DND-41 (cell line): ENCODE results near the gene CACNA1F.

ENCODE experiments used
- ATAC-seq: fragments of 200-7000 bp; cut with Tn5 transposase; 3 replicates; pipeline ENCODE4 v1.9.1; 2021; ENCODE audit warnings: low read depth; ENCODE audit not compliant: insufficient read depth
- DNase-seq: peaks from one replicate; pipeline ENCODE4 v3.0.0-alpha.2; 2020
- H2AFZ ChIP-seq: 2 replicates; pipeline ENCODE4 v1.6.0; 2012; ENCODE audit warnings: low read depth, low read length
- H3K27ac ChIP-seq: 2 replicates; pipeline ENCODE4 v1.5.1; 2012; ENCODE audit warnings: low read length, inconsistent platforms
- H3K27me3 ChIP-seq: fragments of 200-600 bp; sonication (generic); 2 replicates; pipeline ENCODE4 v1.6.0; 2012; ENCODE audit warnings: low read length, mild to moderate bottlenecking, inconsistent platforms; ENCODE audit not compliant: insufficient read depth, poor library complexity
- H3K36me3 ChIP-seq: 2 replicates; pipeline ENCODE4 v1.5.1; 2012; ENCODE audit warnings: low read length, inconsistent platforms; ENCODE audit not compliant: insufficient read depth
- H3K4me1 ChIP-seq: 2 replicates; pipeline ENCODE4 v1.5.1; 2012; ENCODE audit warnings: mild to moderate bottlenecking, low read length; ENCODE audit not compliant: insufficient read depth
- H3K4me2 ChIP-seq: 2 replicates; pipeline ENCODE4 v1.6.0; 2012; ENCODE audit warnings: mild to moderate bottlenecking, moderate library complexity, low read length, inconsistent platforms; ENCODE audit not compliant: insufficient read depth
- H3K4me3 ChIP-seq, 2 experiments: fragments of 200-600 bp in 1 of 2; shearing (Covaris generic) in 1 of 2; 2 replicates each; pipeline ENCODE4 v1.5.1; 2012 to 2016; ENCODE audit warnings: inconsistent platforms in 2 of 2, low read length in 2 of 2, mild to moderate bottlenecking in 2 of 2, low read depth in 1 of 2, moderate library complexity in 1 of 2
- H3K79me2 ChIP-seq: 2 replicates; pipeline ENCODE4 v1.6.0; 2012; ENCODE audit warnings: low read length, inconsistent platforms; ENCODE audit not compliant: insufficient read depth
- H3K9ac ChIP-seq: 2 replicates; pipeline ENCODE4 v1.6.0; 2012; ENCODE audit warnings: low read depth, mild to moderate bottlenecking, inconsistent platforms, low read length, moderate library complexity
- H3K9me3 ChIP-seq: 2 replicates; pipeline ENCODE4 v1.5.1; 2012; ENCODE audit warnings: low read length, moderate library complexity, mild to moderate bottlenecking, inconsistent platforms; ENCODE audit not compliant: insufficient read depth, severe bottlenecking
- H4K20me1 ChIP-seq: 2 replicates; pipeline ENCODE4 v1.6.0; 2012; ENCODE audit warnings: low read length; ENCODE audit not compliant: insufficient read depth
- EZH2 ChIP-seq: IDR thresholded peaks from 3 replicates; pipeline ENCODE4 v1.6.1; 2012; ENCODE audit warnings: borderline replicate concordance, low read depth, mild to moderate bottlenecking, moderate library complexity, low read length, inconsistent platforms; ENCODE audit not compliant: severe bottlenecking
- TF ChIP-seq, protein P1 (sequence below): IDR thresholded peaks from 2 replicates; pipeline ENCODE4 v1.5.1; 2012; ENCODE audit warnings: borderline replicate concordance, low read length, moderate library complexity, mild to moderate bottlenecking; ENCODE audit not compliant: poor library complexity, severe bottlenecking; ENCODE audit errors: extremely low read depth

Gene CACNA1F

DNA sequence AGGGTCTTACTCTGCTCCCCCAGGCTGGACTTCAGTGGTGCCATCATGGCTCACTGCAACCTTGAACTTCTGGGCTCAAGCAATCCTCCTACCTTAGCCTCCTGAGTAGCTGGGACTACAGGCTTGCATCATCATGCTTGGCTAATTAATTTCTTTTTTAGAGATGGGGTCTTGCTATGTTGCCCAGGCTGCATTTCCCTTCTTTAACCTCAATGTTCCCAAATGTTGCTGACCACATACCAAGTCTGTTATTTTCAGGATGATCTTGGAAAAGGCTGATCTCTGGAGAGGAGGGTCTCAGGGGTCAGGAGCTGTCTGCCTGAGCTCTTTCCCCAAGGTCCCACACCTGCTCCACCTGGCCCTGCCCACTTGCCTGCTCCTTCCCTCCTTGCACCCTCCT, 13.0 kb downstream of the CACNA1F start:
- Histone ChIP-seq H3K79me2 (no peaks in the 10 kb centered on the region), H3K9ac (no peak overlapping the region), H2AFZ (no peak overlapping the region), H4K20me1 (no peaks in the 10 kb centered on the region), H3K4me1 (no peaks in the 10 kb centered on the region), H3K4me3 (no peak overlapping the region), H3K27me3 (no peaks in the 10 kb centered on the region), H3K4me2 (no peak overlapping the region), H3K36me3 (no peaks in the 10 kb centered on the region), H3K9me3 (no peaks in the 10 kb centered on the region), H3K27ac (no peak overlapping the region)
- TF ChIP-seq EZH2: no peak
- TF ChIP-seq, protein P1, sequence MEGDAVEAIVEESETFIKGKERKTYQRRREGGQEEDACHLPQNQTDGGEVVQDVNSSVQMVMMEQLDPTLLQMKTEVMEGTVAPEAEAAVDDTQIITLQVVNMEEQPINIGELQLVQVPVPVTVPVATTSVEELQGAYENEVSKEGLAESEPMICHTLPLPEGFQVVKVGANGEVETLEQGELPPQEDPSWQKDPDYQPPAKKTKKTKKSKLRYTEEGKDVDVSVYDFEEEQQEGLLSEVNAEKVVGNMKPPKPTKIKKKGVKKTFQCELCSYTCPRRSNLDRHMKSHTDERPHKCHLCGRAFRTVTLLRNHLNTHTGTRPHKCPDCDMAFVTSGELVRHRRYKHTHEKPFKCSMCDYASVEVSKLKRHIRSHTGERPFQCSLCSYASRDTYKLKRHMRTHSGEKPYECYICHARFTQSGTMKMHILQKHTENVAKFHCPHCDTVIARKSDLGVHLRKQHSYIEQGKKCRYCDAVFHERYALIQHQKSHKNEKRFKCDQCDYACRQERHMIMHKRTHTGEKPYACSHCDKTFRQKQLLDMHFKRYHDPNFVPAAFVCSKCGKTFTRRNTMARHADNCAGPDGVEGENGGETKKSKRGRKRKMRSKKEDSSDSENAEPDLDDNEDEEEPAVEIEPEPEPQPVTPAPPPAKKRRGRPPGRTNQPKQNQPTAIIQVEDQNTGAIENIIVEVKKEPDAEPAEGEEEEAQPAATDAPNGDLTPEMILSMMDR: no peak
- no peak for ATAC-seq
- no peak for DNase-seq

DNA sequence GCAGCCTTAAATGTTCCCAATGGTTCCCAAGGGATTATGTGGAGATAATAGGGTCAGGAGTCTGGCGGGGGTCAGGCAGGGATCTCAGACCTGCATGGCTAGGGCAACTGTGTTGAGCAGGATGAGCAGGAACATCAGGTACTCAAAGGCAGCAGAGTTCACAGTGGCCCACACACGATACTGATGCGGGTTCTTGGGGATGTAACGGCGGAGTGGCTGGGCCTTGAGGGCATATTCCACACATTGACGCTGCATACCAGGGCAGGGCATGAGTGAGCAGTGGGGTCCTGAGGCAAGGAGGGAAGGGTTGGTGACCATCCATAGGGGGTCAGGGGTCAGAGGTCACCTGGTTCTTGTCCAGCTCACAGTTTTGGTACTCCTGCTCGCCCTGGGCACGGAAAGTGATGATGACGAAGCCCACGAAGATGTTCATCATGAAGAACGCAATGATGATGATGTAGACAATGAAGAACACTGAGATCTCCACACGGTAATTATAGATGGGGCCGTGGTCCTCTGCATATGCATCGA, 18.1 kb downstream of the CACNA1F start:
- H3K9me3 ChIP-seq: no peaks in the 10 kb centered on the region
- no peak overlapping the region for H3K9ac ChIP-seq
- H3K36me3 ChIP-seq: no peaks in the 10 kb centered on the region
- H3K4me2 ChIP-seq: no peak overlapping the region
- no peaks in the 10 kb centered on the region for H4K20me1 ChIP-seq
- H3K4me1 ChIP-seq: no peaks in the 10 kb centered on the region
- no peak for DNase-seq
- TF ChIP-seq EZH2: no peak
- TF ChIP-seq, protein P1: no peak
- no peaks in the 10 kb centered on the region for H3K27me3 ChIP-seq
- H2AFZ ChIP-seq: no peak overlapping the region
- ATAC-seq: no peak
- no peak overlapping the region for H3K4me3 ChIP-seq
- H3K27ac ChIP-seq: no peak overlapping the region
- H3K79me2 ChIP-seq: no peaks in the 10 kb centered on the region

DNA sequence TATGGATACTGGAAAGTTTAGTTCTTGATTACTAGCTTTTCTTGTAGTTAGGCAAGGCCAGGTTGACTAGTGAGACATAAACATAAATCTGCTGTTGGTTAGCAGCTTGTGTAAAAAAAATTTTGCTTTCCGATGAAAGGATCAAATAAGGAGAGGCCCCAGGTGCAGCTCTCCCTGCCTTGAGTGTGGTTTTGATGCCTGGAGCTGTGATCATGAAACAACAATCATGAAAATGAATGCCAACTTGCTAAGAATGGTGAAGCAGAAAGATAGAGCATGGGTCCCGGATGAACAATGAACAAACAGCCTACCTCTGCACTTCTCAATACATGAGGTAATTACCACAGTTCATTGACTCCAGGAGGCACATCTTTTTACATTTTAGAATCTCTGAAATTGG, 18.7 kb downstream of the CACNA1F start:
- no peak for DNase-seq
- H3K36me3 ChIP-seq: no peaks in the 10 kb centered on the region
- no peaks in the 10 kb centered on the region for H4K20me1 ChIP-seq
- no peak overlapping the region for H3K27ac ChIP-seq
- H3K4me1 ChIP-seq: no peaks in the 10 kb centered on the region
- no peak overlapping the region for H3K4me2 ChIP-seq
- no peak for ATAC-seq
- no peaks in the 10 kb centered on the region for H3K79me2 ChIP-seq
- no peak overlapping the region for H2AFZ ChIP-seq
- H3K9ac ChIP-seq: no peak overlapping the region
- TF ChIP-seq, protein P1: no peak
- no peak for TF ChIP-seq EZH2
- H3K4me3 ChIP-seq: no peak overlapping the region
- H3K27me3 ChIP-seq: no peaks in the 10 kb centered on the region
- H3K9me3 ChIP-seq: no peaks in the 10 kb centered on the region

DNA sequence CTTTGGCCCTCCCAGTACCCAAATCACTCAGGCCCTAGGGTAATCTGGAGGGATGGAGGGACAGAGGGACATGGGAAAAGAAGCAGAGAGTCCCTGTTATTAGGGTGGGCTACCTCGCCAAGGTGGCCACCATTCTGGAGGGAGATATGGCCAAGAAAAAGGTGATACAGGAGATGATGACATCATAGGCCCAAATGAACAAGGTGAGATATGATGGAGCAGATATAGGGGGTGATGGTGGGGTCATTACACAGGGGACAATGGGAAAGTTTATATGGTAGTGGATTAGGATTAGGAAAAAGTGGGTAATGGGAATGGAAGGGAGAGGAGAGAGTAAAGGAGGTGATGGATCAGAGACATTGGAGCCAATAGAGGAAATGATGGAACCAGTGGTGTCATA, 20.3 kb downstream of the CACNA1F start:
- H3K9me3 ChIP-seq: no peaks in the 10 kb centered on the region
- H3K36me3 ChIP-seq: no peaks in the 10 kb centered on the region
- DNase-seq (no peak), ATAC-seq (no peak)
- no peaks in the 10 kb centered on the region for H3K27me3 ChIP-seq
- H3K79me2 ChIP-seq: no peaks in the 10 kb centered on the region
- H2AFZ ChIP-seq: no peak overlapping the region
- no peak overlapping the region for H3K9ac ChIP-seq
- H4K20me1 ChIP-seq: no peaks in the 10 kb centered on the region
- no peak overlapping the region for H3K4me3 ChIP-seq
- no peaks in the 10 kb centered on the region for H3K4me1 ChIP-seq
- H3K27ac ChIP-seq: no peak overlapping the region
- H3K4me2 ChIP-seq: no peak overlapping the region
- TF ChIP-seq, protein P1: no peak
- no peak for TF ChIP-seq EZH2
